H1 (cell line): ENCODE results near the gene PLGRKT. TPM values are rescaled to one million over a fixed set of nuclear protein-coding genes. Genes with fewer than 3 reads are reported as not detected.

Experiments used
- CTCF ChIA-PET: fragments of 300-600 bp; sonication (Branson Sonifier 250); formaldehyde crosslinking; loops from one replicate; lab custom pipeline; 2021; ENCODE audit not compliant: partially characterized antibody; lab: Charles Lee
- POLR2A ChIA-PET: fragments of 300-600 bp; sonication (Branson Sonifier 250); formaldehyde crosslinking; loops from one replicate; lab custom pipeline; 2021; ENCODE audit warnings: inconsistent platforms; ENCODE audit not compliant: partially characterized antibody; lab: Charles Lee
- DNase-seq, 2 experiments: peaks; one replicate each; pipeline versions ENCODE4 v3.0.0 to v3.0.0-alpha.2; 2010 to 2022; ENCODE audit warnings: low spot score in 2 of 2, low read depth in 1 of 2, mixed read lengths in 1 of 2
- FAIRE-seq: peaks from 2 replicates; lab custom pipeline; 2011; peaks lifted over from hg19 to GRCh38; lab: Jason Lieb, UNC
- H2AFZ ChIP-seq: 2 replicates; pipeline ENCODE4 v1.8.1; 2012; ENCODE audit warnings: low read length, inconsistent platforms
- H2AK5ac ChIP-seq: 2 replicates; pipeline ENCODE4 v1.6.1; 2013; ENCODE audit warnings: low read depth, low read length
- H2BK120ac ChIP-seq: replicated peaks from 2 replicates; pipeline ENCODE3; 2013; ENCODE audit warnings: low read depth, low read length, inconsistent platforms
- H2BK12ac ChIP-seq: 2 replicates; pipeline ENCODE4 v1.6.1; 2013; ENCODE audit warnings: low read depth, low read length
- H2BK15ac ChIP-seq: 2 replicates; pipeline ENCODE4 v1.6.1; 2013; ENCODE audit warnings: low read length
- H2BK20ac ChIP-seq: 2 replicates; pipeline ENCODE4 v1.6.1; 2013; ENCODE audit warnings: low read length
- H2BK5ac ChIP-seq: 2 replicates; pipeline ENCODE4 v1.6.1; 2013; ENCODE audit warnings: low read depth, low read length
- H3K14ac ChIP-seq: 2 replicates; pipeline ENCODE4 v1.6.1; 2013; ENCODE audit warnings: inconsistent platforms; ENCODE audit not compliant: insufficient read length
- H3K18ac ChIP-seq: 2 replicates; pipeline ENCODE4 v1.6.1; 2013; ENCODE audit warnings: low read length; ENCODE audit errors: extremely low read depth
- H3K23ac ChIP-seq: 2 replicates; pipeline ENCODE4 v1.6.1; 2013; ENCODE audit warnings: inconsistent platforms; ENCODE audit not compliant: insufficient read length
- H3K23me2 ChIP-seq: 2 replicates; pipeline ENCODE4 v1.6.1; 2013; ENCODE audit warnings: low read depth, low read length
- H3K27ac ChIP-seq: 2 replicates; pipeline ENCODE4 v1.6.1; 2011; ENCODE audit warnings: low read depth, low read length, inconsistent platforms
- H3K27me3 ChIP-seq, 4 experiments: replicated peaks in 1 of 4; 1 replicate in 1 of 4; 2 replicates in 3 of 4; pipeline versions ENCODE4 v1.6.1 to v1.8.1; 2011 to 2013; ENCODE audit warnings: low read length in 3 of 4, mild to moderate bottlenecking in 3 of 4, inconsistent platforms in 2 of 4, mixed read lengths in 2 of 4, moderate library complexity in 1 of 4; ENCODE audit not compliant: control insufficient read depth in 3 of 4, insufficient read depth in 3 of 4; ENCODE audit errors: extremely low read depth in 1 of 4
- H3K36me3 ChIP-seq, 4 experiments: 2 replicates each; pipeline versions ENCODE4 v1.6.1 to v1.8.1; 2011 to 2013; ENCODE audit warnings: mild to moderate bottlenecking in 4 of 4, low read length in 3 of 4, moderate library complexity in 2 of 4, control low read depth in 1 of 4, inconsistent platforms in 1 of 4; ENCODE audit not compliant: insufficient read depth in 4 of 4, control insufficient read depth in 2 of 4
- H3K4ac ChIP-seq: replicated peaks from 2 replicates; pipeline ENCODE3; 2013; ENCODE audit warnings: low read length, low read depth, mixed read lengths, inconsistent platforms; ENCODE audit not compliant: insufficient read length
- H3K4me1 ChIP-seq, 4 experiments: replicated peaks in 1 of 4; 1 replicate in 1 of 4; 2 replicates in 3 of 4; pipeline versions ENCODE4 v1.6.1 to v1.8.1; 2011 to 2013; ENCODE audit warnings: low read length in 3 of 4, inconsistent platforms in 2 of 4, mixed read lengths in 1 of 4; ENCODE audit not compliant: insufficient read depth in 4 of 4, control insufficient read depth in 3 of 4
- H3K4me2 ChIP-seq, 2 experiments: 2 replicates each; pipeline versions ENCODE4 v1.6.1 to v1.8.1; 2011 to 2013; ENCODE audit warnings: low read depth in 2 of 2, low read length in 2 of 2, control low read depth in 1 of 2, inconsistent platforms in 1 of 2, mild to moderate bottlenecking in 1 of 2; ENCODE audit not compliant: insufficient read depth in 1 of 2
- H3K4me3 ChIP-seq, 4 experiments: fragments of 200-600, 300-600 bp in 1 of 4; sonication (generic), shearing (Covaris generic), sonication (Bioruptor Twin) in 1 of 4; 2 replicates each; pipeline versions ENCODE4 v1.5.1 to v1.8.1; 2011 to 2016; ENCODE audit warnings: low read length in 4 of 4, low read depth in 3 of 4, control low read depth in 2 of 4, inconsistent platforms in 2 of 4, mild to moderate bottlenecking in 2 of 4, mixed read lengths in 1 of 4, moderate library complexity in 1 of 4; ENCODE audit not compliant: insufficient read depth in 2 of 4; ENCODE audit errors: extremely low read depth in 1 of 4
- H3K56ac ChIP-seq: replicated peaks from 2 replicates; pipeline ENCODE3; 2013; ENCODE audit warnings: low read depth, mild to moderate bottlenecking, mixed read lengths, low read length, inconsistent platforms; ENCODE audit not compliant: insufficient read length
- H3K79me1 ChIP-seq: 2 replicates; pipeline ENCODE4 v1.6.1; 2013; ENCODE audit warnings: low read depth, low read length, control low read depth
- H3K79me2 ChIP-seq, 2 experiments: 2 replicates each; pipeline versions ENCODE4 v1.6.1 to v1.8.1; 2012 to 2013; ENCODE audit warnings: low read length in 2 of 2, mild to moderate bottlenecking in 2 of 2, inconsistent platforms in 1 of 2; ENCODE audit not compliant: insufficient read depth in 2 of 2, control insufficient read depth in 1 of 2
- H3K9ac ChIP-seq, 4 experiments: replicated peaks in 1 of 4; 1 replicate in 1 of 4; 2 replicates in 3 of 4; pipeline versions ENCODE4 v1.6.1 to v1.8.1; 2011 to 2013; ENCODE audit warnings: low read depth in 3 of 4, low read length in 3 of 4, control low read depth in 2 of 4, mild to moderate bottlenecking in 2 of 4, moderate library complexity in 2 of 4, inconsistent platforms in 1 of 4; ENCODE audit errors: extremely low read depth in 1 of 4
- H3K9me3 ChIP-seq, 2 experiments: 2 replicates each; pipeline versions ENCODE4 v1.6.1 to v1.8.1; 2012 to 2013; ENCODE audit warnings: mild to moderate bottlenecking in 2 of 2, moderate library complexity in 2 of 2, control low read depth in 1 of 2, inconsistent platforms in 1 of 2, low read depth in 1 of 2, low read length in 1 of 2, mixed read lengths in 1 of 2; ENCODE audit not compliant: insufficient read depth in 2 of 2
- H4K20me1 ChIP-seq, 2 experiments: replicated peaks in 1 of 2; 2 replicates each; pipeline versions ENCODE3 to v1.8.1; 2011 to 2013; ENCODE audit warnings: inconsistent platforms in 2 of 2, low read length in 2 of 2, mild to moderate bottlenecking in 1 of 2; ENCODE audit not compliant: insufficient read depth in 2 of 2, control insufficient read depth in 1 of 2
- H4K5ac ChIP-seq: 2 replicates; pipeline ENCODE4 v1.6.1; 2013; ENCODE audit warnings: low read length, low read depth, mixed read lengths, inconsistent platforms; ENCODE audit not compliant: insufficient read length
- H4K8ac ChIP-seq: 2 replicates; pipeline ENCODE4 v1.8.0; 2013; ENCODE audit warnings: mild to moderate bottlenecking, moderate library complexity, low read length, inconsistent platforms; ENCODE audit not compliant: insufficient read depth; ENCODE audit errors: extremely low read depth
- H4K91ac ChIP-seq: replicated peaks from 2 replicates; pipeline ENCODE3; 2013; ENCODE audit warnings: low read length, mixed read lengths, inconsistent platforms; ENCODE audit not compliant: insufficient read length
- ASH2L ChIP-seq: fragments of 200-600, 300-600 bp; sonication (generic); IDR thresholded peaks from one replicate; pipeline ENCODE4 v1.7.1; 2017; ENCODE audit warnings: low read length
- EGR1 ChIP-seq: IDR thresholded peaks from 2 replicates; pipeline ENCODE4 v1.6.1; 2011; ENCODE audit warnings: low read depth, low read length, borderline replicate concordance
- EZH2 ChIP-seq: fragments of 200-600 bp; sonication (generic); IDR thresholded peaks from 2 replicates; pipeline ENCODE4 v1.7.1; 2012; ENCODE audit warnings: low read depth, mild to moderate bottlenecking, moderate library complexity, low read length, inconsistent platforms; ENCODE audit not compliant: severe bottlenecking
- FOSL1 ChIP-seq: IDR thresholded peaks from 2 replicates; pipeline ENCODE4 v1.6.1; 2011; ENCODE audit warnings: mild to moderate bottlenecking, low read depth, low read length, moderate library complexity; ENCODE audit not compliant: insufficient read depth
- GTF2F1 ChIP-seq: IDR thresholded peaks from 2 replicates; pipeline ENCODE4 v1.6.1; 2012; ENCODE audit warnings: low read depth, low read length, improper control_type of control experiment, borderline replicate concordance
- POU5F1 ChIP-seq: IDR thresholded peaks from 2 replicates; pipeline ENCODE4 v1.6.1; 2011; ENCODE audit warnings: low read depth, mild to moderate bottlenecking, low read length, moderate library complexity
- RAD21 ChIP-seq, 2 experiments: IDR thresholded peaks in 1 of 2; conservative IDR thresholded peaks in 1 of 2; 2 replicates each; pipeline ENCODE4 v1.6.1; 2011; ENCODE audit warnings: low read depth in 2 of 2, low read length in 2 of 2, improper control_type of control experiment in 1 of 2, inconsistent platforms in 1 of 2, mild to moderate bottlenecking in 1 of 2, moderate library complexity in 1 of 2
- TEAD4 ChIP-seq: IDR thresholded peaks from 2 replicates; pipeline ENCODE4 v1.6.1; 2012; ENCODE audit warnings: low read depth, low read length, inconsistent platforms, mixed read lengths
- USF2 ChIP-seq: IDR thresholded peaks from 2 replicates; pipeline ENCODE4 v1.6.1; 2011; ENCODE audit warnings: low read length, improper control_type of control experiment
- polyA plus RNA-seq, 7 experiments: library from polyadenylated mRNA; depleted of rRNA in 3 of 7; stranded (reverse) in 5 of 7; unstranded in 2 of 7; fragments of >200 nt in 5 of 7; fragments of 200-250 nt in 2 of 7; gene quantifications; 1 replicate in 5 of 7; 2 replicates in 1 of 7; 4 replicates in 1 of 7; pipeline versions ENCODE4 v1.2.1 to v1.2.3, GENCODE V29; 2011 to 2013; ENCODE audit warnings: missing spikeins in 2 of 7, mixed read lengths in 2 of 7
- total RNA-seq: library from RNA; stranded (reverse); fragmentation: NEBNext Ultra II Directional; extraction: Animal tissue kit (Norgen Biotek cat#: 25700); gene quantifications from 2 replicates; pipeline ENCODE4 v1.2.1, GENCODE V29; 2021
- TF ChIP-seq, protein P1 (sequence below): IDR thresholded peaks from 2 replicates; pipeline ENCODE4 v1.6.1; 2012; ENCODE audit warnings: low read length, inconsistent platforms

Gene PLGRKT
- total and polyA plus RNA-seq, 2 of the 8 experiments (the other 6 are each of a cell fraction or from before 2014, with no cell fraction given): 5.4 to 15.7 TPM

DNA sequence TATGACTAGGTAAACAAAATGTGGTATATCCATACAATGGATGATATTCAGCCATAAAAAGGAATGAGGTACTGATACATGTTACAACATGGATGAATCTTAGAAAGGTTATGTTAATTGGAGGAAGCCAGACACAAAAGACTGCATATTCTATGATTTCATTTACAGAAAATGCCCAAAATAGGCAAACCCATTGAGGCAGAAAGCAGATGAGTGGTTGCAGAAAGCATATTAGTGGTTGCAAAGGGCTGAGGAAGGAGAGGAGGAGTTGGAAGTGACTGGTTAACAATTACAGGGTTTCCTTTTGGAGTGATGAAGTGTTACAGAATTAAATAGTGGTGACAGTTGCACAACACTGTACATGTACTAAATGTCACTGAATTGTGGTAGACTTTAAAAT, 17.7 kb downstream of the PLGRKT start:
- no peak overlapping the region for H2AK5ac ChIP-seq
- H4K8ac ChIP-seq: no peak overlapping the region
- H3K9me3 ChIP-seq: no peaks in the 10 kb centered on the region
- no peak overlapping the region for H3K27ac ChIP-seq
- ChIA-PET POLR2A (no interaction called here), CTCF (interaction anchor here (1.4 kb wide), 1 partner anchor 231 kb away, joined by 4 read pairs; no protein-coding TSS in a partner anchor)
- H3K36me3 ChIP-seq: no peaks in the 10 kb centered on the region; a peak in 1 of 8 replicates
- no peak overlapping the region for H2BK20ac ChIP-seq
- no peak overlapping the region for H4K91ac ChIP-seq
- H3K4me1 ChIP-seq: peaks cover 0 to 3% (median 1%) of the 10 kb centered on the region in 4 experiments; a peak in 3 of 7 replicates
- H3K23me2 ChIP-seq: no peaks in the 10 kb centered on the region
- FAIRE-seq: no peak
- H3K4ac ChIP-seq: no peak overlapping the region
- no peak for DNase-seq
- no peak overlapping the region for H3K9ac ChIP-seq
- H3K18ac ChIP-seq: no peak overlapping the region
- H2BK120ac ChIP-seq: no peak overlapping the region
- TF ChIP-seq RAD21 (IDR thresholded peaks at IDR 0.05 in 1 of 2, conservative IDR thresholded peaks at IDR 0.05 in 1 of 2; ENCODE audit: low read depth in 2 of 2, low read length in 2 of 2) (no peak), USF2 (no peak), GTF2F1 (no peak), TEAD4 (no peak), FOSL1 (no peak), EZH2 (no peak), ASH2L (no peak), POU5F1 (no peak), EGR1 (no peak)
- TF ChIP-seq, protein P1, sequence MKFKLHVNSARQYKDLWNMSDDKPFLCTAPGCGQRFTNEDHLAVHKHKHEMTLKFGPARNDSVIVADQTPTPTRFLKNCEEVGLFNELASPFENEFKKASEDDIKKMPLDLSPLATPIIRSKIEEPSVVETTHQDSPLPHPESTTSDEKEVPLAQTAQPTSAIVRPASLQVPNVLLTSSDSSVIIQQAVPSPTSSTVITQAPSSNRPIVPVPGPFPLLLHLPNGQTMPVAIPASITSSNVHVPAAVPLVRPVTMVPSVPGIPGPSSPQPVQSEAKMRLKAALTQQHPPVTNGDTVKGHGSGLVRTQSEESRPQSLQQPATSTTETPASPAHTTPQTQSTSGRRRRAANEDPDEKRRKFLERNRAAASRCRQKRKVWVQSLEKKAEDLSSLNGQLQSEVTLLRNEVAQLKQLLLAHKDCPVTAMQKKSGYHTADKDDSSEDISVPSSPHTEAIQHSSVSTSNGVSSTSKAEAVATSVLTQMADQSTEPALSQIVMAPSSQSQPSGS: no peak
- no peak overlapping the region for H2AFZ ChIP-seq
- H3K23ac ChIP-seq: no peak overlapping the region
- H3K4me3 ChIP-seq: no peak overlapping the region
- H3K79me1 ChIP-seq: no peaks in the 10 kb centered on the region
- H4K5ac ChIP-seq: no peak overlapping the region
- peaks cover 0 to 1% (median 0%) of the 10 kb centered on the region in 4 experiments; a peak in 1 of 7 replicates for H3K27me3 ChIP-seq
- no peak overlapping the region for H3K14ac ChIP-seq
- H3K4me2 ChIP-seq: no peak overlapping the region
- H3K56ac ChIP-seq: no peak overlapping the region
- H3K79me2 ChIP-seq: no peaks in the 10 kb centered on the region
- H2BK15ac ChIP-seq: no peak overlapping the region
- no peaks in the 10 kb centered on the region for H4K20me1 ChIP-seq
- H2BK12ac ChIP-seq: no peak overlapping the region
- H2BK5ac ChIP-seq: no peak overlapping the region
